Fibroblast of lung (primary cell): ENCODE results near the gene IP6K1. TPM values are rescaled to one million over a fixed set of nuclear protein-coding genes. Genes with fewer than 3 reads are reported as not detected.
"Not testable (repeated sequence)": the region's sequence is repeated elsewhere in the genome, so short reads cannot be mapped to it uniquely, and the experiment has no call there.

Experiments used
- DNase-seq, 2 donors: peaks; one replicate each; pipeline versions ENCODE4 v3.0.0 to v3.0.0-alpha.2; 2010; ENCODE audit warnings: low read depth in 2 of 2
- H2AFZ ChIP-seq: 2 replicates; pipeline ENCODE4 v1.5.1; 2012; ENCODE audit warnings: low read length, control low read depth, inconsistent platforms
- H3K27ac ChIP-seq: 2 replicates; pipeline ENCODE4 v1.5.1; 2011; ENCODE audit warnings: low read length, control low read depth; ENCODE audit not compliant: insufficient read depth
- H3K27me3 ChIP-seq: 2 replicates; pipeline ENCODE4 v1.5.1; 2011; ENCODE audit warnings: mild to moderate bottlenecking, low read length; ENCODE audit not compliant: control insufficient read depth, insufficient read depth
- H3K36me3 ChIP-seq: 2 replicates; pipeline ENCODE4 v1.5.1; 2011; ENCODE audit warnings: low read length; ENCODE audit not compliant: control insufficient read depth, insufficient read depth
- H3K4me1 ChIP-seq: 2 replicates; pipeline ENCODE4 v1.5.1; 2011; ENCODE audit warnings: low read length; ENCODE audit not compliant: control insufficient read depth, insufficient read depth; ENCODE audit errors: extremely low read depth
- H3K4me2 ChIP-seq: 2 replicates; pipeline ENCODE4 v1.5.1; 2011; ENCODE audit warnings: low read length, control low read depth; ENCODE audit not compliant: insufficient read depth; ENCODE audit errors: extremely low read depth
- H3K4me3 ChIP-seq, 4 experiments: fragments of 200-600 bp in 1 of 4; sonication (generic) in 1 of 4; replicated peaks in 1 of 4; 2 replicates each; pipeline ENCODE4 v1.5.1; 2011 to 2016; ENCODE audit warnings: low read length in 4 of 4, low read depth in 3 of 4, mild to moderate bottlenecking in 3 of 4, control low read depth in 2 of 4, inconsistent platforms in 1 of 4, mixed read lengths in 1 of 4; ENCODE audit not compliant: insufficient read depth in 1 of 4; ENCODE audit errors: control extremely low read depth in 1 of 4
- H3K79me2 ChIP-seq: 2 replicates; pipeline ENCODE4 v1.5.1; 2012; ENCODE audit warnings: mild to moderate bottlenecking, low read length, inconsistent platforms; ENCODE audit not compliant: control insufficient read depth, insufficient read depth
- H3K9ac ChIP-seq: 2 replicates; pipeline ENCODE4 v1.5.1; 2011; ENCODE audit warnings: mild to moderate bottlenecking, low read length, control low read depth; ENCODE audit not compliant: insufficient read depth
- H3K9me3 ChIP-seq: 2 replicates; pipeline ENCODE4 v1.5.1; 2012; ENCODE audit warnings: low read depth, low read length; ENCODE audit not compliant: control insufficient read depth, insufficient read depth
- H4K20me1 ChIP-seq: 2 replicates; pipeline ENCODE4 v1.5.1; 2011; ENCODE audit warnings: low read length; ENCODE audit not compliant: control insufficient read depth, insufficient read depth; ENCODE audit errors: extremely low read depth
- CTCF ChIP-seq, 2 donors: IDR thresholded peaks in 1 of 2; conservative IDR thresholded peaks in 1 of 2; 1 replicate in 1 of 2; 2 replicates in 1 of 2; pipeline ENCODE4 v1.5.1; 2011 to 2012; ENCODE audit warnings: low read length in 2 of 2, control low read depth in 1 of 2, inconsistent platforms in 1 of 2, low read depth in 1 of 2, mild to moderate bottlenecking in 1 of 2
- EZH2 ChIP-seq: IDR thresholded peaks from 2 replicates; pipeline ENCODE4 v1.5.1; 2012; ENCODE audit warnings: low read length, control low read depth, mild to moderate bottlenecking; ENCODE audit errors: missing control alignments
- polyA plus RNA-seq, 2 donors: library from polyadenylated mRNA; depleted of rRNA in 1 of 2; stranded (reverse) in 1 of 2; unstranded in 1 of 2; fragments of >200 nt; gene quantifications; 2 replicates each; pipeline ENCODE4 v1.2.1, GENCODE V29; 2011 to 2012; ENCODE audit warnings: missing spikeins in 1 of 2
- total RNA-seq: library from RNA; depleted of rRNA; stranded (reverse); fragments of >200 nt; gene quantifications from 2 replicates; pipeline ENCODE4 v1.2.1, GENCODE V29; 2014

The IP6K1 gene
- total and polyA plus RNA-seq, 2 donors (not counting 1 experiment from before 2014, with no cell fraction given), result 30.2 to 45.4 TPM

- H3K9me3 ChIP-seq, result no peaks in the 10 kb centered on the region
- no peak overlapping the region for H3K27ac ChIP-seq
- DNase-seq, result no peak
- H3K4me1 ChIP-seq, result peaks cover 3% of the 10 kb centered on the region
- no peak overlapping the region for H2AFZ ChIP-seq
- H4K20me1 ChIP-seq, result no peaks in the 10 kb centered on the region
- H3K4me3 ChIP-seq, result no peak overlapping the region
- no peak overlapping the region for H3K9ac ChIP-seq
- H3K79me2 ChIP-seq, result peaks cover 74% of the 10 kb centered on the region
- H3K4me2 ChIP-seq, result no peak overlapping the region
- peaks cover 4% of the 10 kb centered on the region for H3K36me3 ChIP-seq
- TF ChIP-seq CTCF (conservative IDR thresholded peaks at IDR 0.05 in 1 of 2, IDR thresholded peaks at IDR 0.05 in 1 of 2; ENCODE audit: low read depth in 1 of 2, low read length in 2 of 2), result no peak
- TF ChIP-seq EZH2, result no peak
- no peaks in the 10 kb centered on the region for H3K27me3 ChIP-seq
Observed at GRCh38 chr3:49781415-49782199, 4.7 kb downstream of the IP6K1 start.

- not testable (repeated sequence) for H3K27ac ChIP-seq, H3K4me1 ChIP-seq, H3K27me3 ChIP-seq, DNase-seq, H4K20me1 ChIP-seq, H3K9ac ChIP-seq, H3K4me3 ChIP-seq, H3K4me2 ChIP-seq, H3K36me3 ChIP-seq, H3K9me3 ChIP-seq, H2AFZ ChIP-seq
- peaks cover 75% of the 10 kb centered on the region for H3K79me2 ChIP-seq
Observed at GRCh38 chr3:49780975-49781365, 5.4 kb downstream of the IP6K1 start.

- Histone ChIP-seq H3K79me2 (peaks cover 74% of the 10 kb centered on the region), H3K27ac (no peak overlapping the region), H3K4me2 (no peak overlapping the region)
Observed at GRCh38 chr3:49780080-49780974, 6.0 kb downstream of the IP6K1 start.

More at GRCh38 chr3:49780080-49780974, 6.0 kb downstream of the IP6K1 start:
- Histone ChIP-seq H3K9ac (no peak overlapping the region), H3K4me3 (no peak overlapping the region), H3K27me3 (no peaks in the 10 kb centered on the region), H3K36me3 (peaks cover 4% of the 10 kb centered on the region), H3K4me1 (peaks cover 3% of the 10 kb centered on the region), H2AFZ (no peak overlapping the region), H3K9me3 (no peaks in the 10 kb centered on the region), H4K20me1 (no peaks in the 10 kb centered on the region)
- TF ChIP-seq EZH2, result no peak
- TF ChIP-seq CTCF (conservative IDR thresholded peaks at IDR 0.05 in 1 of 2, IDR thresholded peaks at IDR 0.05 in 1 of 2; ENCODE audit: low read depth in 1 of 2, low read length in 2 of 2), result no peak
- peak in 1 of 2 donors; percentile 33 for DNase-seq
